DMS153 treated with DMSO at 0.1 percent for 48 hours (cell line): ENCODE measurements around the gene RDH16.
A peak's percentile ranks its signal among the peaks of the same experiment; 100 is the strongest.

Source experiments
- DNase-seq: peaks from one replicate; lab custom pipeline; 2025; ENCODE audit not compliant: unreplicated experiment; lab: John Stamatoyannopoulos, UW

Gene RDH16

GRCh38 chr12:56957229-56958052, at the start of gene RDH16:
TSS of gene RDH16 (minus strand) at chr12:56957608. CDS start at chr12:56957462, 146 bp downstream.
- DNase-seq = no peak

- DNase-seq = no peak
Measured at GRCh38 chr12:57006809-57007475, 49.5 kb upstream of the RDH16 start.

- DNase-seq = peak; percentile 25
Measured at GRCh38 chr12:57005980-57006808, 48.8 kb upstream of the RDH16 start, which contains the start of gene ZBTB39. TSS of gene ZBTB39 (minus strand) at chr12:57006546. CDS start at chr12:57004917, 1,629 bp downstream.

- DNase-seq = no peak
Measured at GRCh38 chr12:57004651-57005050, 47.2 kb upstream of the RDH16 start.

GRCh38 chr12:57003395-57003794, 46.0 kb upstream of the RDH16 start:
- DNase-seq = no peak

GRCh38 chr12:57001448-57001906, 44.1 kb upstream of the RDH16 start:
- peak; percentile 18 for DNase-seq

- DNase-seq = no peak
Measured at GRCh38 chr12:57000393-57000792, 43.0 kb upstream of the RDH16 start.

GRCh38 chr12:56999456-56999855, 42.0 kb upstream of the RDH16 start:
- DNase-seq = no peak

- no peak for DNase-seq
Measured at GRCh38 chr12:56998981-56999380, 41.6 kb upstream of the RDH16 start.

GRCh38 chr12:56998316-56998715, 40.9 kb upstream of the RDH16 start:
- DNase-seq = no peak

- DNase-seq = no peak
Measured at GRCh38 chr12:56996793-56997545, 39.6 kb upstream of the RDH16 start.

- DNase-seq = no peak
Measured at GRCh38 chr12:56995930-56996496, 38.6 kb upstream of the RDH16 start.

GRCh38 chr12:56995201-56995929, 38.0 kb upstream of the RDH16 start:
- no peak for DNase-seq

GRCh38 chr12:56994231-56994746, 36.9 kb upstream of the RDH16 start:
- no peak for DNase-seq

GRCh38 chr12:56993346-56993745, 35.9 kb upstream of the RDH16 start:
- no peak for DNase-seq

- DNase-seq = no peak
Measured at GRCh38 chr12:56991319-56992246, 34.2 kb upstream of the RDH16 start.

GRCh38 chr12:56990648-56991318, 33.4 kb upstream of the RDH16 start:
- no peak for DNase-seq
